ENCODE results near the gene SKAP1. TPM values are rescaled to one million over a fixed set of nuclear protein-coding genes. Genes with fewer than 3 reads are reported as not detected.
"Not testable (repeated sequence)": the region's sequence is repeated elsewhere in the genome, so short reads cannot be mapped to it uniquely, and the experiment has no call there.

Gene SKAP1
- total RNA-seq, 6 experiments from 2014 or later: 4.5 to 51.0 (median 17.5) TPM

- intact Hi-C loops (cut with DNase I): no loop called here
- Histone ChIP-seq H3K27me3 (no peaks in the 10 kb centered on the region), H3K4me1 (no peaks in the 10 kb centered on the region), H3K36me3 (no peaks in the 10 kb centered on the region), H3K4me3 (no peak overlapping the region), H3K9me3 (no peaks in the 10 kb centered on the region), H3K27ac (no peak overlapping the region)
- 19% methylated on average over 1 of the region's 1 CpG for WGBS (ENCODE audit: insufficient coverage, low coverage, low lambda C conversion rate, missing lambda C conversion rate)
- TF ChIP-seq CTCF (IDR thresholded peaks at IDR 0.05) (no peak), POLR2A (IDR thresholded peaks at IDR 0.05) (no peak)
- DNase-seq (no peak), ATAC-seq (no peak)
These were observed 175.1 kb downstream of the SKAP1 start for GRCh38 chr17:48254896-48255295.

GRCh38 chr17:48253975-48254374 is 176.0 kb downstream of the SKAP1 start:
- intact Hi-C loops (cut with DNase I): no loop called here
- WGBS (ENCODE audit: insufficient coverage, low coverage, low lambda C conversion rate, missing lambda C conversion rate): 61% methylated on average over 2 of the region's 2 CpGs
- H3K4me3 ChIP-seq: no peak overlapping the region
- DNase-seq (no peak), ATAC-seq (no peak)
- H3K27me3 ChIP-seq: no peaks in the 10 kb centered on the region
- H3K36me3 ChIP-seq: no peaks in the 10 kb centered on the region
- no peak overlapping the region for H3K27ac ChIP-seq
- H3K4me1 ChIP-seq: no peaks in the 10 kb centered on the region
- TF ChIP-seq CTCF (IDR thresholded peaks at IDR 0.05) (no peak), POLR2A (IDR thresholded peaks at IDR 0.05) (no peak)
- H3K9me3 ChIP-seq: no peaks in the 10 kb centered on the region

GRCh38 chr17:48251950-48252349 is 178.1 kb downstream of the SKAP1 start:
- DNase-seq: no peak
- 58% methylated on average over 3 of the region's 3 CpGs for WGBS (ENCODE audit: insufficient coverage, low coverage, low lambda C conversion rate, missing lambda C conversion rate)
- intact Hi-C loops (cut with DNase I): no loop called here
- Histone ChIP-seq H3K36me3 (no peaks in the 10 kb centered on the region), H3K27me3 (no peaks in the 10 kb centered on the region), H3K4me1 (no peaks in the 10 kb centered on the region), H3K9me3 (no peaks in the 10 kb centered on the region), H3K27ac (no peak overlapping the region), H3K4me3 (no peak overlapping the region)
- ATAC-seq: no peak
- TF ChIP-seq POLR2A (IDR thresholded peaks at IDR 0.05) (no peak), CTCF (IDR thresholded peaks at IDR 0.05) (no peak)

GRCh38 chr17:48250949-48251348 is 179.1 kb downstream of the SKAP1 start:
- Histone ChIP-seq H3K4me3 (no peak overlapping the region), H3K36me3 (no peaks in the 10 kb centered on the region), H3K27me3 (no peaks in the 10 kb centered on the region), H3K4me1 (no peaks in the 10 kb centered on the region), H3K9me3 (no peaks in the 10 kb centered on the region), H3K27ac (no peak overlapping the region)
- intact Hi-C loops (cut with DNase I): no loop called here
- ATAC-seq (no peak), DNase-seq (no peak)
- TF ChIP-seq CTCF (IDR thresholded peaks at IDR 0.05): no peak
- no peak for TF ChIP-seq POLR2A (IDR thresholded peaks at IDR 0.05)
- 66% methylated on average over 8 of the region's 8 CpGs for WGBS (ENCODE audit: insufficient coverage, low coverage, low lambda C conversion rate, missing lambda C conversion rate)

GRCh38 chr17:48250059-48250458 is 180.0 kb downstream of the SKAP1 start:
- 85% methylated on average over 4 of the region's 5 CpGs for WGBS (ENCODE audit: insufficient coverage, low coverage, low lambda C conversion rate, missing lambda C conversion rate)
- ATAC-seq; H3K27me3 ChIP-seq; DNase-seq; H3K4me1 ChIP-seq; H3K9me3 ChIP-seq; H3K4me3 ChIP-seq; H3K27ac ChIP-seq; intact Hi-C loops (cut with DNase I); H3K36me3 ChIP-seq: not testable (repeated sequence)
